ENCODE measurements around the gene SMARCA4.

GRCh38 chr19:11025006-11025405 is 64.2 kb downstream of the SMARCA4 start:
- no peak for TF ChIP-seq POLR2AphosphoS5 (IDR thresholded peaks at IDR 0.05)
- no peak for TF ChIP-seq CTCF (IDR thresholded peaks at IDR 0.05)
- no peak for TF ChIP-seq POLR2A (IDR thresholded peaks at IDR 0.05; ENCODE audit: low read depth)
- TF ChIP-seq EP300 (IDR thresholded peaks at IDR 0.05) = no peak

All from esophagus muscularis mucosa (tissue), 4 donors.